GM19238 (cell line): ENCODE results near the gene MRAP.
"Not testable (repeated sequence)": the region's sequence is repeated elsewhere in the genome, so short reads cannot be mapped to it uniquely, and the experiment has no call there.

ENCODE experiments used
- DNase-seq: peaks from one replicate; pipeline ENCODE4 v3.0.0; 2011; ENCODE audit warnings: low spot score; ENCODE audit not compliant: insufficient read length

MRAP gene

DNA sequence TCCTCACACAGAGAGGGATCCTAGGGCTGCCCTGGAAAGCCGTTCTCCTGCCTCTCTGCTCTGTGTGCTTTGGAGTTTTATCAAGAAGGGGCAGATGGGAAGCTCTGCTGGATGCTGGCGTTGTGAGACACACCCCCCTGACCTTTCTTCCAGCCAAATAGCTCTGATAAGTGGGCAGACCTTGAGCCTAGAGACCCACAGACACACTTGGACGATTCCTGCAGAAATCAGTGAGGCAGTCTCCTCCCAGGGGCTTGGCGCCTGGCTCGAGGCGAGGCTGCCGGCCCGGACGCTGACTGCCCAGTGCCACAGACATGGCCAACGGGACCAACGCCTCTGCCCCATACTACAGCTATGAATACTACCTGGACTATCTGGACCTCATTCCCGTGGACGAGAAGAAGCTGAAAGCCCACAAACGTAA, at the start of gene MRAP:
TSS of gene MRAP (plus strand) at position 198 of the 424 bp plus-strand sequence. CDS start at position 315, 117 bp downstream.
- DNase-seq = no peak

DNA sequence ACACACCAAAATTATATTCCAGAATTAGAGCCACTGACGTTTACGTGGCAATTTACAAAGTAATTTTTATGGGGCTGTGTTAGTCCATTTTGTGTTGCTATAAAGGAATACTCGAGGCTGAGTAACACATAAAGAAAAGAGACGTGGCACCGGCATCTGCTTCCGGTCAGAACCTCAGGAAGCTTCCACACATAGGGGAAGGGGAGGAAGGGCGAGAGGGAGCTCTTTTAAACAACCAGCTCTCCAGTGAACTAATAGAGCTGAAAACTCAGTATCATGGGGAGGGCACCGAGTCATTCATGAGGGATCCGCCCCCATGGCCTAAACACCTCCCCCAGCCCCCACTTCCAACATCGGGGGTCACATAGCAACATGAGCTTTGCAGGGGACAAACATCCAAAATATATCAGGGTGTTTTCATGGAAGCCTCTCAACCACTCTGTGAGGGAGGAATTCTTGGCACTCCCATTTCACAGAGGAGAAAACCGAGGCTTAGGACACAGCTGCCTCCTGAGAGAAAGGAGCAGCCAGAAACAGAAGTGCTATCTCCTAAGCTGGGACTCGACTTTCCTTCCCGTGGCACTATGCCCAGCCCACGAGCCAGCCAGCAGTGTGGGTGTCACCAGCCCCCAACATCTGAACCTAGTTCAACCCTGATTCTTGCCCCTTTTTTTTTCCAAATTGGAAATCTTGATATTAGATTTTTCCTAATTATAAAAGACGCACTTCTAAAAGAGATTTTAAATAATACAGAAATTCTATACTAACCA, 49.0 kb upstream of the MRAP start:
- DNase-seq = no peak

DNA sequence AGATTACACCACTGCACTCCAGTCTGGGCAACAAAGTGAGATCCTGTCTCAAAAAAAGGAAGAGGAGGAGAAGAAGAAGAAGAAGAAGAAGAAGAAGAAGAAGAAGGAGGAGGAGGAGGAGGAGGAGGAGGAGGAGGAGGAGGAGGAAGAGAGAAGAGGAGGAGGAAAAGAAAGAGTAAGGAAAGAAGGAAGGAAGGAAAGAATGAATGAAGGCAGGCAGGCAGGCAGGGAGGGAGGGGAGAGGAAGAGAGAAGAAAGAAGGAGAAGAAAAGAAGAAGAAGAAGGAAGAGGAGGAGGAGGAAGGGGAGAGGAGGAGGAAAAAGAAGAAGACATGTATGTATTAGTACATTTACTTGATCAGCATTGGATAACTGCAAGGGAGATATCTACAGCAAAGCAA, 46.5 kb upstream of the MRAP start:
- DNase-seq = no peak

DNA sequence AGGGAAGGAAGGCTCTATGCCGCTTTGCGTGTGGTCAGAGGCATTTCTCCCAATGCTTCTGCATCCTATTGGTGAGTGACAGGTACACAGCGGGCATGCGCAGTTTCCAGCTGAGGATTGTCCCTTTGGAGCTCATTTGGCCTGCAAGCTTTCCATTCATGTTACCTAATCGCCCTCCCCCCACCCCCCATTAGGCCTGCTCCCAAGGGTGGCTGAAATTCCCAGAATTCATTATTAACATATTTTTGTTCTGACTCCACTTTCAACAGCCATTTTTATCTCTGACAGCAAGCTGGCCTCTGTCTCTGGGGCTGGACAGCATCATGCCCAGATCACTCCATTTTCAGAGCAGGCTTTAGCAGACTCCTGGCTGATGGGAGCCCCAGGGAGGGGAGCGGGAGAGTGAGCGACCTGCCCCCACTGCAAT, 45.4 kb upstream of the MRAP start:
- DNase-seq = no peak

DNA sequence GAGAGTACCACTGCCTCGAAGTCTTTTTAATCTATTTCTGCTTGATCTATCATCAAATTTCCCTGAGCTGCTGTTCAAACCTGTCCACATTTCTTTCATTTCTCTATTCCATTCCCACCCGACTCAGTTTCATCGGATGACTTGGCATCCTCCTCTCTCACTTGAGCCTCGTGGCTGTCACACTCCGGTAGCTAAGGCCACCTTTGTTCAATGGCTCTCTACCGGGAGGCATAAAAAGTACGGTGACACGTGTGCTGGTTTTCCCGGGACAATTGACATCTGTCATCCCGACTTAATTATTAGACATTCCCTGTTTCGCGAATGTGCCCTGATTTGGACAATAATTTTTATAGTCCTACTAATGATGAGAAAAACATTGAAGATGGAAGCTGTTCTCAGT, 42.4 kb upstream of the MRAP start:
- no peak for DNase-seq

DNA sequence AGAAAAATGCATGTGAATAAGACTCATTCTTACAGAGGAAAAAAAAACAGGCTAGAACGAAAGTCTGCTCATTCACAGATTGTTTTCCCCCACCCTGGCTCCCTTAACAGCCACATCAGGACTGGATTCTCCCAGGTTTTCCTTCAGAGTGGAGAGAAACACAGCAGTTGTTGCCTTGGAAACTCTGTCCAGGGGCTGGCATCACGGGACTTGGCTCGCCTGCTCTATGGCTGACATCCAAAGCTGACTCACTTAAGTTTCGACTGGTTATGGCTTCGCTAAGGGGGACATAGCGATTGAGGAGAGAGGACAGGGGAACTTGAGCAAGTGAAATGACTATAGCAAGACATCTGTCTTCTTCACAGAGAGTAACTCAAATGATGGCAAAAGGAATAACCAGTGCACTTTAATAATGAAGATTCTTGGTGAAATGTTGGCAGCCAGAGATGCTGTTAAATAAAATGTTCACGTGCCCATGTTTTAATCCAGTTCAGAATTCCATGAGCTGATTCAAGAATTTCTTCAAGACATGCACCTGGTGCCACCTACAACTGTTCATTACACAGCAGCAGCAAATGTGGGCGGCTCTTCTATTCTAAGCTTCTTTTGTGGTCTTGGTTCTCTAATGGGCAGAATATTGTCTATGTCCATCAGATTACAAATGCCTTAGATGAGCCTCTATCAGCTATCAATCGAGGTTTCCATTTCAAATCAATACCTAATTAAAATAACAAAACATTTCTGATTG, 41.6 kb upstream of the MRAP start:
- DNase-seq = no peak

DNA sequence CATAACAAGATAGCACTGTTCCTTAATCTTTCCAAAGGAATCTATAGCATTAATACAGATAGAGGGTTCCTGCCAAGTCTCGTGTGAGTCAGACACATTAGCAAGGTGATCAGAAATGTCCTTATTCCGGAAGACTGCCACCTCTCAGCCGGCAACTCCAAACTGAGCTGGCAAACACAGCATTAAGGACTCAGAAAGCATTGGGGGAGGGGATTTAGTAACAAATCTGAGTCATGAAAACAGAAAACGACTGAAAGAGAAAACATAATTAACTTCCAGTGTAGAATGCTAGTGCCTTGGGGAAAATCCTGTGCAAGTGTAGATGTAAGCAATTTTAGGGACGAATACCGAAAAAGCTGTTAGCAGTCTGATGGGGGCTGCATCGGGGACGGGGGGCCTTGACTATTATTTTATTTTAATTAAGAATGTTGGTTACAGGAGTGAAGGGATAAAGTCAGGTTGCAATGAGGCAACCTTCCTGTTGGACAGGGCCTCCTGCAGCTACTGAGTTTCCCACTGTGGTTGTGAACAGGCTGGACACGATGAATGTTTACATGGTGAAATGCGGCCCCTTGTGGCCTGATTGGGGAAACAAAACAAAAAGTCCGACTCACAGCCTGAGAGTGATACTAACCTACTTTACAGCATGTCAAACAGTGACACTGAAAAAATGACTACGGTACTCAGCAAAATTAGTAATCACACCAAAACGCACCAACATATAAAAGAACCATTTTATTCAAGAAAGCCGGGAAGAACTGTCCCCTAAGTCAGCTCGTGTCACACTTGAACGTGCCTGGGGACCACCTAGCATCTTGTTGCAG, 40.5 kb upstream of the MRAP start:
- peak; percentile 36 for DNase-seq

DNA sequence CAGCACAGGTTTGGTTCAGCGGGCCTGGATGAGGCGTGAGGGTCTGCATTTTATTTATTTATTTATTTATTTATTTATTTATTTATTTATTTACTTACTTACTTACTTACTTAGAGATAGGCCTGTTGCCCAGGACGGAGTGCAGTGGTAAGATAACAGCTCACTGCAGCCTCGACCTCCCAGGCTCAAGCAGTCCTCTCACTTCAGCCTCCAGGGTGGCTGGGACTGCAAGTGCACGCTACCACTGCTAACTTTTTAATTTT, 39.9 kb upstream of the MRAP start:
- not testable (repeated sequence) for DNase-seq

DNA sequence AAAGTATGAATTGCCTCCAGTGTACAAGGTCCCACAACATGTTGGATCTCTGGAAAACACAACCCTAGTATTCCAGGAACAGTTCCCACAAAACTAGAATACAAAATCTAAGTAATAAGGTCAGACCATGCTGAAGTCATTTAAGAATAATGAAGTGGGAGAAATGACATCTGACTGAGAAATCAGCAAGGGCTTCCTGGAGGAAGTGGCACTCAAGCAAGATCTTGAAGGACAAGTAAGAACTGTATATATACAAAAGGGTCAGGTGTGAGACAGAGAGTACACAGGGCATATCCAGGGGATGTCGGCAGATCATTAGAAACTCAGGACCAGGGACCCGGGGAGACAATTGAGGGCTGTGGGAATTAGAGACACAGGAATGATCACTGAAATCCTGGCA, 38.5 kb upstream of the MRAP start:
- no peak for DNase-seq

DNA sequence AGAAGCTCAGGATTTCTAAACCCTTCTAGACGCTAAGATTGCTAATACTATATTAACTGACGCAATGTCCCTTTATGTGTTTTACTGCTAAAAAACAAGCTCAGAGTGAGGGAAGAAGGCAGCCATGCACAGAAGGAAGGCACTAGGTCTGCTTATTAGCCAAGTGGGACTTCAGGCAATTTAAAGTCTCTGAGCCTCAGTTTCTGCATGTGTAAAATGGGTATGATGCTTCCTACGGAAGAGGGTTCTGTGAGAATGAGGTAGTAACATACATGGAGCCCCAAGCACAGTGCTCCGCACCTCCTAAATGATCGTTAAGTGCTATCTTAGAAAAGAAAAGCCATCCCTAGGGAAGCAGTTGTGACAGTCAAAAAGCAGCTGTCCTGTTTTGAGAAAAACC, 36.7 kb upstream of the MRAP start:
- no peak for DNase-seq

DNA sequence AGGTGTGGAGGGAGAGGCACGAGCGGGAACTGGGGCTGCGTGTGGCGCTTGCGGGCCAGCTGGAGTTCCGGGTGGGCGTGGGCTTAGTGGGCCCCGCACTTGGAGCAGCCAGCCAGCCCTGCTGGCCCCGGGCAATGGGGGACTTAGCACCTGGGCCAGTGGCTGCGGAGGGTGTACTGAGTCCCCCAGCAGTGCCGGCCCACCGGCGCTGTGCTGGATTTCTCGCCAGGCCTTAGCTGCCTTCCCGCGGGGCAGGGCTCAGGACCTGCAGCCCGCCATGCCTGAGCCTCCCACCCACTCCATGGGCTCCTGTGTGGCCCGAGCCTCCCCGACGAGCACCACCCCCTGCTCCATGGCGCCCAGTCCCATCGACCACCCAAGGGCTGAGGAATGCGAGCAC, 33.3 kb upstream of the MRAP start:
- not testable (repeated sequence) for DNase-seq

DNA sequence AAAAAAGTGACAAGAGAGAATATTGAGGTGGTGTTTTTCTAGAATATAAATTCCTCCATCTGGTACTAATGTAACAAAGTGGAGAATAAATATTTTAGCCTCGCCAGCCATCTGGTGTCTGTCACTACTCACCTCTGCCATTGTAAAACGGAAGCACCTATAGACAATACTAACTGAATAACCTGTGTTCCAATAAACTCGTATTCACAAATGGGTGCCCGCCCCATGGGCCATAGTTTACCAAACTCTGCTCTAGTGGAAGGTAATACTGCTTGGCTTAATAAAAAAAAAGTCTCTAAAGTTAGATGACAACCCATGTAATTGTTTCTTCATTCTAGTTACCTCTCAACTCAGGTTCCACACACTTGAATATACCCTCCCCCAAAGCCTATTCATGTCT, 27.9 kb upstream of the MRAP start:
- DNase-seq = no peak

DNA sequence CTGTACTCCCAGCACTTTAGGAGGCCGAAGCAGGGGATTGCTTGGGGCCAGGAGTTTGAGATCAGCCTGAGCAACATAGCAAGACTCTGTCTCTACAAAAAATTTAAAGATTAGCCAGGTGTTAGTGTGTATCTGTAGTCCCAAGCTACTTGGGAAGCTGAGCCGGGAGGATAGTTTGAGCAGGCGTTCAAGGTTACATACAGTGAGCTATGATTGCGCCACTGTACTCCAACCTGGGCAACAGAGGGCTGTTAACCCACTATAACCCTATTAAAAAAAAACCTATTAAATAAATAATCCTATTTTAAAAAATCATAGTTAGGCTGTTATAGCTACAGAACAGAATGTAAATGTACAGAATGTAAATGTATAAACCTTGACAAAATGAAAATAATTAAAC, 22.0 kb upstream of the MRAP start:
- no peak for DNase-seq

DNA sequence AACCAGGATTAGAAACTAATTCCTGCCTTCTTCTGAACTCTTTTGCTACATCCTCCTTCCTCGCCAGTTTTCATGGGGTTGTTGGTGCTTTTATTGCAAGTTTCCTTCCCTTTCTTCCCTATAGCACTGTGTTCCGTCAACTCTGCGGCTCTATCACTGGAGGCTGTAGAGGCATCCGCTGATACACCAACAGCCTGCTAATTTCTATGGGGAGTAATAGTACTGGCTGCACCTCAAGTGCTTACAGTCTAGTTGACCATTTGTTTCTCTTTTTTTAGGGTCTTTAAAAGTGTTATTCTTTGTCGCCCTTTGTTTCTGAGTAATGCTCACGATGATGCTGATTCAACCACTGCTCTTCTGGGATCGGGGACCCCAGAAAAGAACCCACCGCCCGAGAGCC, 20.6 kb upstream of the MRAP start:
- no peak for DNase-seq

DNA sequence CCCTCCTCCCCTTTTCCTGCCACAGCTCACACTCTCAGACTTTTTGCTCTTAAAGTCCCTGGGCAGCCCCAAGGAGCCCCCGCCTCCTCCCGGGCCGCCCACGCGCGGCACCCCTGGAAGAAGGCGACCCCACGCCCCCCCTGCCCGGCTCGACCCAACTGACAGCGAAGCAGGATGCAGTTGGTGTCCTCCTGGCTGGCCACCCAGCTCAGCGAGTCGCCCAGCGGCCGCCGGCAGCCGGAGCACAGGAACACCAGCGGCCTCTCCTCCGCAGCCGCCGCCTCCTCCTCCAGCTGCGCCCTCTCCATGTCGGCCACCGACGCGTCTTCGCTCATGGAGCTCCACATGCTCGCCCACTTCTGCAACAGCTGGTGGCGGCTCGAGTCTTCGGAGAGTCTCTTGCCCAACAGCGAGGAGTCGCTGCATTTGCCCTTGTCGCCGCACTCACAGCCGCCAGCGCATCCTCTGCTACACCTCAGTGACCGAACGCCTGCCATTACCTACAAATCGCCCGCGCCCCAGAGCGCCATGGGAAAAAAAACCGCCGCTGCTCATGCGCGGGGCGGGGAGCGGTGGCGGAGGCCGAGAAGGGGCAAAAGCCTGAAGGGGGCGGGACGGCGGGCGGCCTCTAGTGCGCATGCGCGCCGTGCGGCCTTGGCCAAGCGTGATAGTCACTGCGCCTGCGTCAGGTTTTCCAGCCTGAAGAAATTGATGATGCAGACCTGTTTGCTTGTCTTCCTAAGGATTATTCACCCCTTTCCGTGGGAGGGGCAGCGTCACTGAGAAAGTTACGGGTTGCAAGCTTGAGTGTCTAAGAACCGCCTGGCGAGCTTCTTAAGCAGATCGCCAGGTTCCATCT, 19.9 kb upstream of the MRAP start, which contains the start of gene MIS18A:
TSS of gene MIS18A (minus strand) at position 532 of the 859 bp plus-strand sequence. CDS start at position 497, 35 bp downstream.
- DNase-seq = peak; percentile 82

DNA sequence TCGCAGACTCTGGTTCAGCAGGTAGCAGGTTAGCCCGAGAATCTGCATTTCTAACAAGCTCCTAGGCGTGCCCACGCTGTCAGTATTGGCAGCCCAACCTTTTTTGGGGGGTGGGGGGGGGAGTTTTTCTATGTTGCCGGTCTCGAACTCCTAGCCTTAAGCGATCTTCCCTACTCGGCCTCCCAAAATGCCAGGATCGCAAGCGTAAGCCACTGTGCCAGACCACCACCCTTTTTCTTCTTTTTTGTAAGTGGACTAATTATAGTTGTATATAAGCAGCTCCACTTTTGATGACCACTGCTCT, 19.3 kb upstream of the MRAP start:
- no peak for DNase-seq

DNA sequence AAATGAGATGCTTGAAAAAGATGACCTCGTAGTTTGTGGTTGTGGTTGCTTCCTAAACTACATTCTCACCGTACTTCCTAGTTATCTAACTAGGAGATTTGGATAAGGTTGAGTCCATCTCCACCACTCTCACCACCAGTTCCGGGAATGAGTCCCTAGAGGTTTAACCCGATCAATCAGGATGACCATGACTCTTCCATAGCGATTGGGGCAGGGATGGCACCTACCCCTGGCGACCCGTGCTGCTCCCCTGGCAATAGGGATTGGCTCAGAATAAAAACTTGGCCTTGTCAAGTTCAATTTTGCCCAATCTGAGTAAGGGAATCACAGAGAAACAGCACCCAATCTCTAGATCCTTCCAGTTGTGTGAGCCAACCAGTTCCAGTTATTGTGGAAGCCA, 17.1 kb upstream of the MRAP start:
- DNase-seq = no peak

DNA sequence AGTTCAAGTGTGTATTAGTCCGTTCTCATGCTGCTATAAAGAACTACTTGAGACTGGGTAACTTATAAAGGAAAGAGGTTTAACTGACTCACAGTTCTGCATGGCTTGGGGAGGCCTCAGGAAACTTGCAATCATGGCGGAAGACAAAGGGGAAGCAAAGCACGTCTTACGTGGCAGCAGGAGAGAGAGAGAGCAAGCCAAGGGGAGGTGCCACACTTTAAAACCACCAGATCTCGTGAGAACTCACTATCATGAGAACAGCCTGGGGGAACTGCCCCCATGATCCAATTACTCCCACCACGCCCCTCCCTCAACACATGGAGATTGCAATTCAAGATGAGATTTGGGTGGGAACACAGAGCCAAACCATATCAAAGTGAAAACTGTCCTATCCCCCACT, 15.7 kb upstream of the MRAP start:
- DNase-seq = no peak

DNA sequence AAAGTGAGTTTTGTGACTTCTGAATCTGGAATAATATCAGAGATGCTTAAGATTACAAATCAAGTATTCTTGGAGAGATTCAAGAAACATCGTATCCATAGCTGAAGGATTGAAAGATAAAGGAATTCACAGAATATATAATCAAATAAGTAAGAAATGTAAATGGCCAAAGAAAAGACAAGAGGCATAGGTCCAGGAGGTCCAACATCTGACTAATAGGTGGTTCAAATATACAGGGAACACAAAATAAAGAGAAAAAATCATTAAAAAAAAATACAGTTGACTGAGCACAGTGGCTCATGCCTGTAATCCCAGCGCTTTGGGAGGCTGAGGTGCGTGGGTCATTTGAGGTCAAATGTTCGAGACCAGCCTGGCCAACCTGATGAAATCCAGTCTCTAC, 13.2 kb upstream of the MRAP start:
- no peak for DNase-seq

DNA sequence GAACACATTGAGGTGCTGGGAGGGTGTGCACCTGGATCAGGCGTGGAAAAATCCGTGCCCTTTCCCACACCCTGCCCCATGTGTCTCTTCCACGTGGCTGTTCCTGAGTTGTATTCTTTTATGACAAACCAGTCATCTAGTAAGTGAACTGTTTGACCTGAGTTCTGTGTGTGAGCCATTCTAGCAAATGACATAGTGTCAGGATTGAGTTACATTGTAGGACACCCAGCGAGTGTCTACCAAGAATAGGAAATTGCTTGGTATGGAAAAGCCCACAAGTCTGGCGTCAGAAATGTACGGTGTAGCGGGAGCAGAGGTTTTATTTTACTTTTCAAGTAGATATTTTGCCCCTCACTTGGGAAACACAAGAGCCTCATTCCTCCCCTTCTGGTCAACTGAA, 1.2 kb upstream of the MRAP start:
- DNase-seq = no peak

DNA sequence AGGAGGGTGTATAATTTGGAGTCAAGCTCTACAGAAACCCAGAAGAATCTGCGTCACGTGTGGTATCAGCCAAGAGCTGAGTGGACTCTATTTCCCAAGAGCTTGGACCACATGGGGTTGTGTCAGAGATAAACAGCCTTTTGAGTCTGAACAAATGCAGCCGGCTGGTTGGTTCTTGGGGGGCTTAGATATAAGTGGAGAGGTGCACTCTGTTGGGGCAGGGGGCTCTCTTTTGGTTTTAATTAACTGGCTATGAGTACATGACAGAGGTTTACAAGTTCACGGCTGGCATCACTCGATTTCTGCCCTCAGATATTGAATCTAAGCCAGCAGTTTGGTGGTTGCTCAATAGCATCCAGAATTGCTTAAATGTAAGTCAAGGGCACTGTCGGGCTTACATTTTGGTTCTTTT, 501 bp upstream of the MRAP start:
- no peak for DNase-seq
